Tibial nerve (tissue), 3 donors: Measurements from ENCODE around the gene ST7L.

Experiments used
- CTCF ChIP-seq, 5 experiments: fragments of 200-600 bp in 3 of 5; fragments of 450-650 bp in 2 of 5; sonication (generic) in 3 of 5; IDR thresholded peaks; one replicate each; pipeline ENCODE4 v1.5.1; 2016 to 2019; ENCODE audit warnings: antibody characterized with exemption in 5 of 5, mild to moderate bottlenecking in 3 of 5, moderate library complexity in 2 of 5
- POLR2A ChIP-seq, 2 donors: fragments of 450-650 bp; IDR thresholded peaks; one replicate each; pipeline ENCODE4 v1.6.1; 2017; ENCODE audit warnings: antibody characterized with exemption in 2 of 2, mild to moderate bottlenecking in 2 of 2, moderate library complexity in 2 of 2

DNA sequence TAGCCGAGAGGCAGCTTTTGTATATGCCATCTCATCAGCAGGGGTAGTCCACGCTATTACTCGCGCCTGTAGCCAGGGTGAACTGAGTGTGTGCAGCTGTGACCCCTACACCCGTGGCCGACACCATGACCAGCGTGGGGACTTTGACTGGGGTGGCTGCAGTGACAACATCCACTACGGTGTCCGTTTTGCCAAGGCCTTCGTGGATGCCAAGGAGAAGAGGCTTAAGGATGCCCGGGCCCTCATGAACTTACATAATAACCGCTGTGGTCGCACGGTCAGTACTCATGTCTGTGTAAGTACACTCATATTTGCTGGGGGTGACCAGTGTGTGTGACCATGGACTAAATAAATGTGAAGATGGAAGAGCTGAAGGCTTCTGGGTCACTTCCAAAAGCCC lies 102.8 kb downstream of the ST7L start:
- TF ChIP-seq CTCF (IDR thresholded peaks at IDR 0.05) (no peak), POLR2A (IDR thresholded peaks at IDR 0.05) (no peak)
